Measurements from ENCODE around the gene SHC2.

DNA sequence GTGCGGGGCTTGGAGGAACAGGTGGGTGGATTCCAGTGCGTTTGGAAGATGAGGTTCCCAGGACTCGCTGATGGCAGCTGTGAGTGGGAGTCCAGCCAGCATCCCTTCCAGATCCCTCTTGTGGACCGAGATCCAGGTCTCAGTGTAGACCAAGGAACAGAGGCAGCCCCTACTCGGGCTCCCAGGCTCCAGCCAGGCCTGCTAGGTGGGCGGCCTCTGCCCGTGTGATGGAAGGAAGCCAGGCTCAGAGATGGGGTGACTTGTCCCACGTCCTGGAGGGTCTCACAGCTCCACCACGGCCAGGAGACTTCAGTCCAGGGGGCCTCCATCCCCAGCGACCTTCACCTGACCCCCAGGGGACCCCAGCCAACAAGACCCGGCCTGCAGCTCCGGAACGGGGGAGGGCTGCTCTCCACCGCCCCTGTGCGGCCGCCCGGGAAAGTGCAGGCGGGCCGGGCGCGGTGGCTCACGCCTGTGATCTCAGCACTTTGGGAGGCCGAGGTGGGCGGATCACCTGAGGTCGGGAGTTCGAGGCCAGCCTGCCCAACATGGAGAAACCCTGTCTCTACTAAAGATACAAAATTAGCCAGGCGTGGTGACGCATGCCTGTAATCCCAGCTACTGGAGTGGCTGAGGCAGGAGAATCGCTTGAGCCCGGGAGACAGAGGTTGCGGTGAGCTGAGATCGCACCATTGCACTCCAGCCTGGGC is 34.7 kb upstream of the SHC2 start:
- TF ChIP-seq POLR2A (IDR thresholded peaks at IDR 0.05; ENCODE audit: low read length): no peak
- no peak for TF ChIP-seq GATA1 (IDR thresholded peaks at IDR 0.05; ENCODE audit: low read depth, low read length)
